ENCODE measurements around the gene NRARP.
"Not testable (repeated sequence)": the region's sequence is repeated elsewhere in the genome, so short reads cannot be mapped to it uniquely, and the experiment has no call there.

The NRARP gene

GRCh38 chr9:137262173-137262908, 39.7 kb downstream of the NRARP start:
- not testable (repeated sequence) for DNase-seq (ENCODE audit: low read depth in 2 of 2)

- no peak for DNase-seq (ENCODE audit: low read depth in 2 of 2)
These were observed 45.2 kb downstream of the NRARP start for GRCh38 chr9:137256856-137257255.

GRCh38 chr9:137256362-137256761, 45.7 kb downstream of the NRARP start:
- DNase-seq (ENCODE audit: low read depth in 2 of 2), result no peak

GRCh38 chr9:137255448-137256114, 46.5 kb downstream of the NRARP start:
- DNase-seq (ENCODE audit: low read depth in 2 of 2), result no peak

- DNase-seq (ENCODE audit: low read depth in 2 of 2), result peak; percentile 95 to 98
These were observed 47.2 kb downstream of the NRARP start, which contains the start of gene NELFB for GRCh38 chr9:137254624-137255447. NELFB (plus strand) TSS chr9:137255327.

- DNase-seq (ENCODE audit: low read depth in 2 of 2), result no peak
These were observed 48.1 kb downstream of the NRARP start for GRCh38 chr9:137253717-137254623.

GRCh38 chr9:137252555-137253506, 49.2 kb downstream of the NRARP start:
- DNase-seq (ENCODE audit: low read depth in 2 of 2), result no peak

- no peak for DNase-seq (ENCODE audit: low read depth in 2 of 2)
These were observed 50.4 kb downstream of the NRARP start for GRCh38 chr9:137251490-137252268.

- no peak for DNase-seq (ENCODE audit: low read depth in 2 of 2)
These were observed 50.9 kb downstream of the NRARP start, which contains the start of gene STPG3 for GRCh38 chr9:137251194-137251461. STPG3 (plus strand) TSS chr9:137251286; CDS start chr9:137251287, 1 bp downstream.

- no peak for DNase-seq (ENCODE audit: low read depth in 2 of 2)
These were observed 51.5 kb downstream of the NRARP start for GRCh38 chr9:137250329-137251193.

Measured in stimulated activated CD4-positive, alpha-beta T cell treated with anti-CD3 and anti-CD28 coated beads, Interleukin-1b, Interleukin-23, amount 100 ng/mL, for 1 hour (primary cell).